Measurements from ENCODE around the gene KRT76. TPM values are rescaled to one million over a fixed set of nuclear protein-coding genes. Genes with fewer than 3 reads are reported as not detected.

Gene KRT76
- total RNA-seq, 1 experiment from 2014 or later = not detected

- Histone ChIP-seq H4K5ac (ENCODE audit: insufficient read length, low read depth, low read length) (no peak overlapping the region), H3K79me1 (ENCODE audit: insufficient read depth, low read depth, low read length, poor library complexity, severe bottlenecking) (no peaks in the 10 kb centered on the region), H3K23me2 (ENCODE audit: insufficient read length, low read depth, low read length, poor library complexity, severe bottlenecking) (no peaks in the 10 kb centered on the region), H3K27ac (ENCODE audit: insufficient read length, low read depth, low read length) (no peak overlapping the region), H3K23ac (ENCODE audit: insufficient read length, low read depth, low read length) (no peak overlapping the region), H3K56ac (ENCODE audit: insufficient read length, low read depth, low read length) (no peak overlapping the region), H2AK5ac (ENCODE audit: insufficient read length, low read length) (no peak overlapping the region), H3K18ac (ENCODE audit: insufficient read length, low read depth, low read length) (no peak overlapping the region), H3K4me1 (ENCODE audit: insufficient read depth, low read length) (no peaks in the 10 kb centered on the region), H4K91ac (ENCODE audit: insufficient read length, low read depth, low read length) (no peak overlapping the region), H3K27me3 (ENCODE audit: insufficient read depth, low read length) (no peaks in the 10 kb centered on the region), H2BK5ac (ENCODE audit: insufficient read length, low read length) (no peak overlapping the region), H3K79me2 (ENCODE audit: insufficient read depth, low read length) (no peaks in the 10 kb centered on the region), H4K20me1 (ENCODE audit: control insufficient read depth, insufficient read depth, insufficient read length) (no peaks in the 10 kb centered on the region), H2AFZ (ENCODE audit: low read length) (no peak overlapping the region), H4K8ac (replicated peaks; ENCODE audit: insufficient read length, low read depth, low read length) (no peak overlapping the region), H2BK120ac (ENCODE audit: low read depth, low read length, poor library complexity, severe bottlenecking) (no peak overlapping the region), H3T11ph (ENCODE audit: low read length) (no peak overlapping the region), H3K4ac (ENCODE audit: low read depth, low read length) (no peak overlapping the region), H3K9ac (ENCODE audit: extremely low read depth, insufficient read length, low read length) (no peak overlapping the region), H2BK20ac (ENCODE audit: low read depth, low read length, poor library complexity, severe bottlenecking) (no peak overlapping the region), H3K14ac (ENCODE audit: insufficient read depth, low read length) (no peak overlapping the region; the same call in 1 of the 2 replicates), H3K4me2 (ENCODE audit: insufficient read depth, insufficient read length, low read length) (no peak overlapping the region), H2BK12ac (ENCODE audit: insufficient read length, low read depth, low read length) (no peak overlapping the region), H2BK15ac (ENCODE audit: low read depth, low read length) (no peak overlapping the region), H3K9me3 (ENCODE audit: control insufficient read depth, low read depth, low read length) (no peaks in the 10 kb centered on the region)
- DNase-seq = no peak
- Mint-ChIP-seq H3K9me3 (peaks cover 0 to 2% of the 10 kb centered on the region in 2 experiments; a peak in 2 of 5 replicates), H3K27ac (no peak overlapping the region), H3K27me3 (ENCODE audit: low read depth) (peaks cover 25% of the 10 kb centered on the region), H3K36me3 (ENCODE audit: insufficient read depth in 1 of 3, low read depth in 3 of 3) (no peaks in the 10 kb centered on the region), H3K4me1 (peaks cover 0 to 3% of the 10 kb centered on the region in 2 experiments; a peak in 2 of 4 replicates), H3K4me3 (no peak overlapping the region)
- no CpG with 5 or more reads among the region's 3 CpGs for WGBS (ENCODE audit: extremely low coverage, insufficient read length, low lambda C conversion rate)
- TF ChIP-seq CTCF (conservative IDR thresholded peaks at IDR 0.05) = no peak
Observed at GRCh38 chr12:52724384-52724783, 52.8 kb downstream of the KRT76 start.

Measured in H9 (cell line).